GM12878 (cell line): ENCODE data around the gene ISG15. TPM values are rescaled to one million over a fixed set of nuclear protein-coding genes. Genes with fewer than 3 reads are reported as not detected.

Experiments
- ATAC-seq: fragments of 200-7000 bp; cut with Tn5 transposase; 3 replicates; pipeline ENCODE4 v1.9.1; 2020; ENCODE audit warnings: mild to moderate bottlenecking, moderate library complexity
- BruUV-seq: library from RNA; stranded (reverse); fragments of 400-500 nt; replicated peaks from 2 replicates; lab custom pipeline; 2021; lab: Mats Ljungman, UMichigan
- CTCF ChIA-PET: fragments of 300-600 bp; sonication (Branson Sonifier 250); formaldehyde crosslinking; extraction: SDS; loops from one replicate; lab custom pipeline; 2021; ENCODE audit warnings: inconsistent platforms; lab: Yijun Ruan, JAX
- POLR2A ChIA-PET: fragments of 350-600 bp; formaldehyde crosslinking; extraction: SDS; loops from one replicate; lab custom pipeline; 2021; ENCODE audit warnings: inconsistent platforms; lab: Charles Lee
- RAD21 ChIA-PET: fragments of 300-600 bp; sonication (Branson Sonifier 250); formaldehyde crosslinking; loops from one replicate; lab custom pipeline; 2023; ENCODE audit warnings: antibody characterized with exemption; ENCODE audit not compliant: unreplicated experiment; lab: Charles Lee
- SMC1A ChIA-PET: fragments of 300-600 bp; sonication (Branson Sonifier 250); formaldehyde crosslinking; loops from one replicate; lab custom pipeline; 2023; ENCODE audit not compliant: unreplicated experiment, uncharacterized antibody; lab: Charles Lee
- DNase-seq: peaks from one replicate; pipeline ENCODE4 v3.0.0-alpha.2; 2011; ENCODE audit warnings: low read depth, low spot score
- FAIRE-seq: peaks from 3 replicates; lab custom pipeline; 2011; peaks lifted over from hg19 to GRCh38; lab: Jason Lieb, UNC
- H2AFZ ChIP-seq: 2 replicates; pipeline ENCODE4 v1.6.0; 2011; ENCODE audit warnings: low read depth, low read length, control low read depth; ENCODE audit not compliant: control insufficient read depth
- H3K27ac ChIP-seq: 2 replicates; pipeline ENCODE4 v1.5.1; 2011; ENCODE audit warnings: control low read depth; ENCODE audit not compliant: control insufficient read depth, insufficient read depth
- H3K27me3 ChIP-seq, 2 experiments: replicated peaks in 1 of 2; 2 replicates each; pipeline versions ENCODE4 v1.6.0 to v1.6.1; 2011; ENCODE audit warnings: low read length in 1 of 2; ENCODE audit not compliant: control insufficient read depth in 2 of 2, insufficient read depth in 2 of 2
- H3K36me3 ChIP-seq, 2 experiments: 2 replicates each; pipeline ENCODE4 v1.5.1; 2011; ENCODE audit warnings: low read length in 1 of 2; ENCODE audit not compliant: control insufficient read depth in 2 of 2, insufficient read depth in 2 of 2
- H3K4me1 ChIP-seq: 2 replicates; pipeline ENCODE4 v1.6.1; 2011; ENCODE audit warnings: mild to moderate bottlenecking, low read length, moderate library complexity, mixed read lengths; ENCODE audit not compliant: control insufficient read depth, insufficient read depth
- H3K4me2 ChIP-seq: 2 replicates; pipeline ENCODE4 v1.6.0; 2011; ENCODE audit warnings: control low read depth; ENCODE audit not compliant: control insufficient read depth, insufficient read depth
- H3K4me3 ChIP-seq: fragments of 200-600 bp; sonication (generic); 2 replicates; pipeline ENCODE4 v1.5.1; 2016
- H3K79me2 ChIP-seq: 2 replicates; pipeline ENCODE4 v1.6.0; 2011; ENCODE audit warnings: low read length; ENCODE audit not compliant: control insufficient read depth, insufficient read depth
- H3K9ac ChIP-seq: 2 replicates; pipeline ENCODE4 v1.8.0; 2011; ENCODE audit warnings: low read length, control low read depth, mixed read lengths; ENCODE audit not compliant: control insufficient read depth, insufficient read depth
- H3K9me3 ChIP-seq: replicated peaks from 3 replicates; pipeline ENCODE4 v1.5.1; 2011; ENCODE audit warnings: mild to moderate bottlenecking, low read length; ENCODE audit not compliant: control insufficient read depth, insufficient read depth
- H4K20me1 ChIP-seq: 2 replicates; pipeline ENCODE4 v1.6.0; 2011; ENCODE audit not compliant: control insufficient read depth, insufficient read depth
- BRCA1 ChIP-seq: IDR thresholded peaks from 2 replicates; pipeline ENCODE4 v1.6.1; 2011; ENCODE audit warnings: low read depth, low read length, improper control_type of control experiment
- CBFB ChIP-seq: IDR thresholded peaks from 2 replicates; pipeline ENCODE4 v1.6.1; 2016; ENCODE audit warnings: antibody characterized with exemption, low read depth
- CHD2 ChIP-seq: IDR thresholded peaks from 2 replicates; pipeline ENCODE4 v1.6.1; 2011; ENCODE audit warnings: low read depth, low read length, improper control_type of control experiment, borderline replicate concordance
- CTCF ChIP-seq, 3 experiments: IDR thresholded peaks in 2 of 3; conservative IDR thresholded peaks in 1 of 3; 2 replicates each; pipeline ENCODE4 v1.5.1; 2011; ENCODE audit warnings: low read depth in 3 of 3, low read length in 3 of 3, mild to moderate bottlenecking in 3 of 3, control low read depth in 2 of 3, moderate library complexity in 2 of 3, inconsistent platforms in 1 of 3, mixed read lengths in 1 of 3; ENCODE audit not compliant: control insufficient read depth in 2 of 3, insufficient read depth in 1 of 3; ENCODE audit errors: extremely low read depth in 1 of 3
- ESRRA ChIP-seq: IDR thresholded peaks from 2 replicates; pipeline ENCODE4 v1.6.1; 2012; ENCODE audit warnings: mild to moderate bottlenecking, low read length, improper control_type of control experiment
- HDGF ChIP-seq: fragments of 450-650 bp; IDR thresholded peaks from 2 replicates; pipeline ENCODE4 v1.6.1; 2016; ENCODE audit warnings: antibody characterized with exemption
- NFYB ChIP-seq: IDR thresholded peaks from 2 replicates; pipeline ENCODE4 v1.6.1; 2011; ENCODE audit warnings: low read depth, mild to moderate bottlenecking, low read length, improper control_type of control experiment, moderate library complexity; ENCODE audit not compliant: insufficient read depth
- PML ChIP-seq: IDR thresholded peaks from 2 replicates; pipeline ENCODE4 v1.6.1; 2012; ENCODE audit warnings: low read length, inconsistent platforms
- POLR2A ChIP-seq: IDR thresholded peaks from 2 replicates; pipeline ENCODE4 v1.6.1; 2011; ENCODE audit warnings: low read depth, mild to moderate bottlenecking, low read length
- USF2 ChIP-seq: IDR thresholded peaks from 2 replicates; pipeline ENCODE4 v1.6.1; 2011; ENCODE audit warnings: low read depth, low read length, improper control_type of control experiment, borderline replicate concordance
- ZBED1 ChIP-seq: IDR thresholded peaks from 2 replicates; pipeline ENCODE4 v1.6.1; 2016; ENCODE audit warnings: borderline replicate concordance
- ZNF384 ChIP-seq: IDR thresholded peaks from 2 replicates; pipeline ENCODE4 v1.6.1; 2012; ENCODE audit warnings: low read depth, mild to moderate bottlenecking, low read length, improper control_type of control experiment, borderline replicate concordance
- WGBS: methylation state at CpG from one replicate; pipeline ENCODE4 v1.1.6; 2016; ENCODE audit warnings: low lambda C conversion rate; ENCODE audit not compliant: insufficient replicate concordance, insufficient coverage; ENCODE audit errors: missing lambda C conversion rate; 5-methylcytosine and 5-hydroxymethylcytosine counted together
- in situ Hi-C: fragments of 300-500 bp; cut with MboI; formaldehyde crosslinking; loops from 9 replicates; pipeline ENCODE4 v1.14.3; 2018; ENCODE audit warnings: mixed read lengths
- intact Hi-C: fragments of 100-400 bp; cut with micrococcal nuclease; formaldehyde crosslinking; loops from one replicate; pipeline ENCODE4 v1.14.2; 2022; ENCODE audit not compliant: unreplicated experiment
- polyA plus RNA-seq, 11 experiments: library from polyadenylated mRNA; depleted of rRNA in 4 of 11; unstranded in 6 of 11; stranded (reverse) in 5 of 11; fragments of >200 nt; fragmentation: Nextera tagmentation in 4 of 11; fragmentation: Illumina TruSeq in 1 of 11; extraction: Ambion mirVana in 4 of 11; extraction: Trizol in 1 of 11; gene quantifications; 1 replicate in 1 of 11; 2 replicates in 10 of 11; pipeline versions ENCODE4 v1.2.1 to v1.2.3, GENCODE V29; 2011 to 2016; ENCODE audit warnings: inconsistent platforms in 2 of 11, missing spikeins in 2 of 11, low read depth in 1 of 11
- total RNA-seq, 4 experiments: library from RNA; depleted of rRNA in 3 of 4; stranded (reverse); fragments of >200 nt in 3 of 4; fragmentation: Illumina TruSeq in 1 of 4; extraction: Trizol in 1 of 4; gene quantifications; 2 replicates each; pipeline versions ENCODE4 v1.2.1 to v1.2.3, GENCODE V29; 2013 to 2021
- TF ChIP-seq, protein P1 (sequence below): IDR thresholded peaks from 2 replicates; pipeline ENCODE4 v1.6.1; 2011; ENCODE audit warnings: low read depth, mild to moderate bottlenecking, low read length, moderate library complexity, borderline replicate concordance; ENCODE audit errors: extremely low read depth
- TF ChIP-seq, protein P2 (sequence below): fragments of 450-650 bp; conservative IDR thresholded peaks from 2 replicates; pipeline ENCODE4 v1.6.1; 2017; ENCODE audit warnings: mild to moderate bottlenecking, moderate library complexity
- TF ChIP-seq, protein P3 (sequence below): IDR thresholded peaks from 2 replicates; pipeline ENCODE4 v1.6.1; 2012; ENCODE audit warnings: low read depth, low read length, improper control_type of control experiment

ISG15 gene
- total and polyA plus RNA-seq, 10 of the 15 experiments (the other 5 are each of a cell fraction or from before 2014, with no cell fraction given), result 7.8 to 384 (median 274) TPM

DNA sequence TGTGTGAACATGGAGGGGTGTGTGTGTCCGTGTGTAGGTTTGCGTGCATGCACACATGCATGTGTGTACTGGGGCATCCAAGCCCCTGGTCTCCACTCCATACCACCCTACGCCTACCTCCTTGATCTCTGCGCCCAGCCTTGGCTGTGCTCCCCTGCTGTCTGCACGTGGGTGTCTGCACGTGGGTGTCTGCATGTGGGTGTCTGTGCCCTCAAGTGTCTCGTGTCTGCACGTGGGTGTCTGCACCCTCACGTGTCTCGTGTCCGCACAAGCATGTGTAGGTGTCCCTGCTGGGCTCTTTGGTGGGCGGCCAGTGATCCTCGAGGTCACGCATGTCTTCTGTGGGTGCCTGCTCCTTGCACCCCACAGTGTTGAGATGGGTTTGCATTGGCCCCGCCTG is 39.7 kb downstream of the ISG15 start:
- no peaks in the 10 kb centered on the region for H4K20me1 ChIP-seq
- DNase-seq, result no peak
- H3K27ac ChIP-seq, result no peak overlapping the region
- H3K9ac ChIP-seq, result no peak overlapping the region
- H3K36me3 ChIP-seq, result peaks cover 3 to 9% of the 10 kb centered on the region in 2 experiments; a peak in 3 of 4 replicates
- no peak overlapping the region for H3K4me2 ChIP-seq
- no peak overlapping the region for H2AFZ ChIP-seq
- RAD21 ChIA-PET, result no interaction called here
- WGBS, result 61% methylated on average over 15 of the region's 15 CpGs
- peaks cover 6% of the 10 kb centered on the region; the same call in 1 of the 2 replicates for H3K4me1 ChIP-seq
- in situ Hi-C loops (loop anchor here (5.0 kb wide), 1 partner anchor 49 kb away; no protein-coding TSS in a partner anchor), intact Hi-C loops (no loop called here)
- TF ChIP-seq, protein P1, sequence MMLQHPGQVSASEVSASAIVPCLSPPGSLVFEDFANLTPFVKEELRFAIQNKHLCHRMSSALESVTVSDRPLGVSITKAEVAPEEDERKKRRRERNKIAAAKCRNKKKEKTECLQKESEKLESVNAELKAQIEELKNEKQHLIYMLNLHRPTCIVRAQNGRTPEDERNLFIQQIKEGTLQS, result no peak
- no peak for TF ChIP-seq CTCF (IDR thresholded peaks at IDR 0.05 in 2 of 3, conservative IDR thresholded peaks at IDR 0.05 in 1 of 3; ENCODE audit: control insufficient read depth in 2 of 3, extremely low read depth in 1 of 3, insufficient read depth in 1 of 3, low read depth in 3 of 3, low read length in 3 of 3)
- no peak for TF ChIP-seq POLR2A
- no peak for TF ChIP-seq ZBED1
- no peak for TF ChIP-seq ZNF384
- no peak for TF ChIP-seq PML
- no peak for TF ChIP-seq NFYB
- TF ChIP-seq, protein P2, sequence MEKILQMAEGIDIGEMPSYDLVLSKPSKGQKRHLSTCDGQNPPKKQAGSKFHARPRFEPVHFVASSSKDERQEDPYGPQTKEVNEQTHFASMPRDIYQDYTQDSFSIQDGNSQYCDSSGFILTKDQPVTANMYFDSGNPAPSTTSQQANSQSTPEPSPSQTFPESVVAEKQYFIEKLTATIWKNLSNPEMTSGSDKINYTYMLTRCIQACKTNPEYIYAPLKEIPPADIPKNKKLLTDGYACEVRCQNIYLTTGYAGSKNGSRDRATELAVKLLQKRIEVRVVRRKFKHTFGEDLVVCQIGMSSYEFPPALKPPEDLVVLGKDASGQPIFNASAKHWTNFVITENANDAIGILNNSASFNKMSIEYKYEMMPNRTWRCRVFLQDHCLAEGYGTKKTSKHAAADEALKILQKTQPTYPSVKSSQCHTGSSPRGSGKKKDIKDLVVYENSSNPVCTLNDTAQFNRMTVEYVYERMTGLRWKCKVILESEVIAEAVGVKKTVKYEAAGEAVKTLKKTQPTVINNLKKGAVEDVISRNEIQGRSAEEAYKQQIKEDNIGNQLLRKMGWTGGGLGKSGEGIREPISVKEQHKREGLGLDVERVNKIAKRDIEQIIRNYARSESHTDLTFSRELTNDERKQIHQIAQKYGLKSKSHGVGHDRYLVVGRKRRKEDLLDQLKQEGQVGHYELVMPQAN, result no peak
- TF ChIP-seq CHD2, result no peak
- TF ChIP-seq ESRRA, result no peak
- TF ChIP-seq BRCA1, result no peak
- TF ChIP-seq, protein P3, sequence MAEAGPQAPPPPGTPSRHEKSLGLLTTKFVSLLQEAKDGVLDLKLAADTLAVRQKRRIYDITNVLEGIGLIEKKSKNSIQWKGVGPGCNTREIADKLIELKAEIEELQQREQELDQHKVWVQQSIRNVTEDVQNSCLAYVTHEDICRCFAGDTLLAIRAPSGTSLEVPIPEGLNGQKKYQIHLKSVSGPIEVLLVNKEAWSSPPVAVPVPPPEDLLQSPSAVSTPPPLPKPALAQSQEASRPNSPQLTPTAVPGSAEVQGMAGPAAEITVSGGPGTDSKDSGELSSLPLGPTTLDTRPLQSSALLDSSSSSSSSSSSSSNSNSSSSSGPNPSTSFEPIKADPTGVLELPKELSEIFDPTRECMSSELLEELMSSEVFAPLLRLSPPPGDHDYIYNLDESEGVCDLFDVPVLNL, result no peak
- no peak for TF ChIP-seq HDGF
- no peak for TF ChIP-seq CBFB
- no peak for TF ChIP-seq USF2
- no peak overlapping the region for H3K4me3 ChIP-seq
- no peaks in the 10 kb centered on the region for H3K9me3 ChIP-seq
- no peak for FAIRE-seq
- no peak for ATAC-seq
- CTCF ChIA-PET, result no interaction called here
- SMC1A ChIA-PET, result no interaction called here
- no peaks in the 10 kb centered on the region for H3K79me2 ChIP-seq
- POLR2A ChIA-PET, result no interaction called here
- no peaks in the 10 kb centered on the region for H3K27me3 ChIP-seq
- no TSS peak for BruUV-seq
